Karpas-422 (cell line): Measurements from ENCODE around the gene USP12. TPM values are rescaled to one million over a fixed set of nuclear protein-coding genes. Genes with fewer than 3 reads are reported as not detected.

Experiments used
- DNase-seq: peaks from one replicate; pipeline ENCODE4 v3.0.0-alpha.2; 2015
- H2AFZ ChIP-seq: fragments of 200-600 bp; sonication (generic); 2 replicates; pipeline ENCODE4 v1.6.1; 2014; ENCODE audit warnings: antibody characterized with exemption, low read length, mixed read lengths
- H3K27ac ChIP-seq: fragments of 200-600 bp; sonication (generic); 2 replicates; pipeline ENCODE4 v1.5.1; 2014; ENCODE audit warnings: mild to moderate bottlenecking, low read length, moderate library complexity
- H3K27me3 ChIP-seq: fragments of 200-600 bp; sonication (generic); 2 replicates; pipeline ENCODE4 v1.6.1; 2014; ENCODE audit warnings: low read length, mixed read lengths
- H3K36me3 ChIP-seq: fragments of 200-600 bp; sonication (generic); 2 replicates; pipeline ENCODE4 v1.6.1; 2014; ENCODE audit warnings: low read length, mixed read lengths; ENCODE audit not compliant: insufficient read depth
- H3K4me1 ChIP-seq: fragments of 200-600 bp; sonication (generic); 2 replicates; pipeline ENCODE4 v1.6.1; 2014; ENCODE audit warnings: mild to moderate bottlenecking, low read length, mixed read lengths
- H3K4me2 ChIP-seq: fragments of 200-600 bp; sonication (generic); 2 replicates; pipeline ENCODE4 v1.6.1; 2014; ENCODE audit warnings: low read length, low read depth, mild to moderate bottlenecking; ENCODE audit not compliant: poor library complexity, severe bottlenecking
- H3K4me3 ChIP-seq: fragments of 200-600 bp; sonication (generic); 2 replicates; pipeline ENCODE4 v1.5.1; 2014; ENCODE audit warnings: mild to moderate bottlenecking, antibody characterized with exemption, low read length, mixed read lengths
- H3K79me2 ChIP-seq: fragments of 200-600 bp; sonication (generic); 2 replicates; pipeline ENCODE4 v1.6.1; 2014; ENCODE audit warnings: mild to moderate bottlenecking, low read length, mixed read lengths
- H3K9ac ChIP-seq: fragments of 200-600 bp; sonication (generic); 2 replicates; pipeline ENCODE4 v1.6.0; 2014; ENCODE audit warnings: low read length
- H3K9me2 ChIP-seq: fragments of 200-600 bp; sonication (generic), shearing (Covaris generic); replicated peaks from 2 replicates; pipeline ENCODE4 v1.6.0; 2014; ENCODE audit warnings: mild to moderate bottlenecking, low read length, moderate library complexity; ENCODE audit not compliant: insufficient read depth
- H3K9me3 ChIP-seq: fragments of 300-700, 200-600 bp; sonication (generic); 2 replicates; pipeline ENCODE4 v1.6.1; 2014; ENCODE audit warnings: low read length, mixed read lengths
- H4K20me1 ChIP-seq: fragments of 200-600 bp; sonication (generic); 2 replicates; pipeline ENCODE4 v1.6.1; 2014; ENCODE audit warnings: mild to moderate bottlenecking, antibody characterized with exemption, low read length, low read depth; ENCODE audit not compliant: insufficient read depth
- total RNA-seq: library from RNA; depleted of rRNA; stranded (reverse); fragments of >200 nt; shearing (Covaris generic); gene quantifications from 2 replicates; pipeline ENCODE4 v1.2.3, GENCODE V29; 2014; ENCODE audit warnings: low replicate concordance

Gene USP12
- total RNA-seq, 1 experiment from 2014 or later: 7.2 TPM

DNA sequence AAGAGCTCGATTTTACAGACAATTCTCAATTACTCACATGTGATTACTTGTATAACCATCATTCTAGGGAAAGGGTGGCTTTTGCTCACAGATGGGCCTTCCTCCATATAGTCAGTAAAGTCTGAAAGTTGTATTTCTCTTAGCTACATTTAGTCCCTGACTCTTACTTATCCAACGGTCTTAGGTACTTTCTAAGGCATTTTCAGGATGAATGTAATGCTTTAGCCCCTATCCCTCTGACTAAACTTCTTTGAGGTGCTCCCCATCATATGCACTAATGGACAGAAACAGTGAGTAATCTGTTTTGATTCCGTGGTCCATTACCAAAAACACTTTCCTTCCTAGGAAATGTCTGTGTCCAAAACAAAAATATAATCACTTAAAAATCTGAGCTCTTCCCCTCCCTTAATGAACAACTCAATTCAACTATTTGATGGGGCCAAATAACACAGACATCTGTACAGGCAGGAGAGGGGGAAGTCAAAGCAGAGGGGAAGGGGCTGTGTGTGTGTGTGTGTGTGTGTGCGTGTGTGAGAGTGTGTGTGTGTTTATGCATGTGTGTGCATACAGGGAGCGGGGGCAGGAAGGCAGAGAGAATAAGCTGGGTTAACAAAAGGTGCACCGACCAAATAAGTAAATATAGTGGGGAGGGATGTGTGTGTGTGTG lies 84.9 kb downstream of the USP12 start:
- no peak overlapping the region for H3K4me2 ChIP-seq
- no peaks in the 10 kb centered on the region for H3K9me2 ChIP-seq
- no peak overlapping the region for H3K4me3 ChIP-seq
- no peak overlapping the region for H3K9ac ChIP-seq
- no peaks in the 10 kb centered on the region for H3K27me3 ChIP-seq
- H3K36me3 ChIP-seq: no peaks in the 10 kb centered on the region
- DNase-seq: no peak
- no peak overlapping the region for H2AFZ ChIP-seq
- H3K4me1 ChIP-seq: no peaks in the 10 kb centered on the region
- no peaks in the 10 kb centered on the region for H4K20me1 ChIP-seq
- no peak overlapping the region for H3K27ac ChIP-seq
- no peaks in the 10 kb centered on the region for H3K9me3 ChIP-seq
- no peaks in the 10 kb centered on the region for H3K79me2 ChIP-seq

DNA sequence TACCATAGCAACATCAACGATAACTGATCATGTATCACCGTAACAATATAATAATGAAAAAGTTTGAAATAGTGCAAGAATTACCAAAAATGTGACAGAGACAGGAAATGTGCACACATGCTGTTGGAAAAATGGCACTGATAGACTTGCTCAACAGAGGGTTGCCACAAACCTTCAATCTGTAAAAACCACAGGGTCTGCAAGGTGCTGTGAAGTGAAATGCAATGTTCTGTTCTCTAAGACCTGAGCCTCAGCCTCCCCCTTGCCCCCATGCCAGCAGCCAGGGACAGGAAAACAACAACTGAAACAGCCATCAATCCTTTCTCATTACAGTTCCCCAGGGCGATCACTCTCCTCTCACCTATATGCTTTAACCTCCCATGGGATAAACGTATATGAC lies 88.4 kb downstream of the USP12 start:
- no peaks in the 10 kb centered on the region for H3K27me3 ChIP-seq
- no peak overlapping the region for H3K4me3 ChIP-seq
- DNase-seq: no peak
- H3K27ac ChIP-seq: no peak overlapping the region
- H2AFZ ChIP-seq: no peak overlapping the region
- H3K4me1 ChIP-seq: peaks cover 3% of the 10 kb centered on the region
- no peak overlapping the region for H3K9ac ChIP-seq
- no peaks in the 10 kb centered on the region for H3K36me3 ChIP-seq
- H3K79me2 ChIP-seq: no peaks in the 10 kb centered on the region
- H4K20me1 ChIP-seq: no peaks in the 10 kb centered on the region
- H3K9me2 ChIP-seq: no peaks in the 10 kb centered on the region
- no peak overlapping the region for H3K4me2 ChIP-seq
- H3K9me3 ChIP-seq: no peaks in the 10 kb centered on the region

DNA sequence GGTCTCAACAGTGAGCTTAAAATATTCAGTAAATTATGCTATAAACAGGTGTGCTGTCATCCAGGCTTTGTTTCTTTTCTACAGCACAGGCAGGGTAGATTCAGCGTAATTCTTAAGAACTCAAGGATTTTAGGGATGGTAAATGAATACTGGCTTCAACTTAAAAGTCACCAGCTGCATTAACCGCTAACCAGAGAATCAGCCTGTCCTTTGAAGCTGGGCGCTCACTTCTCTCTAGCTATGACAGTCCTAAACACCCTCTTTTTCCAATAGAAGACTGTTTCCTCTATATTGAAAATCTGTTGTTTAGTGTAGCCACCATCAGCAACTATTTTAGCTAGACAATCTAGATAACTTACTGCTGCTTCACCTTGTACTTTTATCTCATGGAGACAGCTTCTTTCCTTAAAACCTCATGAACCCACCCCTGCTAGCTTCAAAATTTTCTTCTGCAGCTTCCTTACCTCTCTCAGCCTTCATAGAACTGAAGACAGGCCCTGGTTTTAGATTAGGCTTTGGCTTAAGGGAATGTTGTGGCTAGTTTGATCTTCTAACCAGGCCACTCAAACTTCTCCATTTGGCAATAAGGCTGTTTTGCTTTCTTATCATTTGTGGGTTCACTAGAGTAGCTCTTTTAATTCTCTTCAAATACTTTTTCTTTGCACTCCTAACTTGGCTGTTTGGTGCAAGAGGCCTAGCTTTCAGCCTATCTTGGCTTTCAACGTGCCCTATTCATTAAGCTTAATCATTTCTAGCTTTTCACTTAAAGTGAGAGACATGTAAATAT lies 89.5 kb downstream of the USP12 start:
- Histone ChIP-seq H4K20me1 (no peaks in the 10 kb centered on the region), H2AFZ (no peak overlapping the region), H3K9ac (no peak overlapping the region), H3K27me3 (no peaks in the 10 kb centered on the region), H3K27ac (no peak overlapping the region), H3K4me1 (peaks cover 3% of the 10 kb centered on the region), H3K9me3 (no peaks in the 10 kb centered on the region), H3K36me3 (no peaks in the 10 kb centered on the region), H3K4me2 (no peak overlapping the region), H3K79me2 (no peaks in the 10 kb centered on the region), H3K9me2 (no peaks in the 10 kb centered on the region), H3K4me3 (no peak overlapping the region)
- DNase-seq: no peak

DNA sequence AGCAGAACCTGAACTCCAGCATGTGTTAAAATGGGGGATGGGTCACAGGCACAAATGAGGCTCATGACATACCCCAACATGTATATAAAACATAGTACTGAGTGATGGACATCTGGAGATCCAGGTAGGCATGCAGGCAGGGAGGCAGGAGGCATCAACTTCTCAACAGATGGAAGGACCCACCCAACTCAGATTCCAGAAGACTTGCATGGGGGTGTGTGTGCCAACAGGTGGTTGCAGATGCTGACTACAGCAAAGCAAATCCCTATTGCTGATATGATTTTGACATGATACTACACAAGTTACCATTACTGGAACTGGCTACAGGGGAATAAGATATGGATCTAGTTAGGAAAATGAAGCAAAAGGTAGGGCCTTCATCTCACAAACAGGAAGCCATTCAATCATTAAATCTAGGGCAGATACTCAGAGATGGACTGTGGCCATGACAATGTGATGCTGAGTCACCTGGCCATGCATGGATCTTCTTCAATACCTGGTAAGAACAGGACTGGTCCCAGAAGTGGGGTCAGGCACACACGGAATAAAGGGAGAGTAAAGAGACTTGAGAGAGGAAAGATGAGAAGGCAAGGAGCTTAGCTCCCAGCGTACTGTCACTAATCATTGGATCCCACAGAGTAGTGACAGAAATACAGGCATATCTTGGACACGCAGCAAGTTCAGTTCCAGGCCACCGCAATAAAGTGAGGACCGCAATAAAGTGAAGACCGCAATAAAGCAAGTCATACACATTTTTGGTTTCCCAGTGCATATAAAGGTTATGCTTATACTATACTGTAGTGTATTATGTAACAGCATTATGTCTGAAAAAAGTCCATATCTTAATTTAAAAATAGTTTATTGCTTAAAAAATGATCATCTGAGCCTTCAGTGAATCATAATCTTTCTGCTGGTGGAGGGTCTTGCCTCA lies 91.3 kb downstream of the USP12 start:
- no peaks in the 10 kb centered on the region for H3K9me2 ChIP-seq
- no peak overlapping the region for H3K9ac ChIP-seq
- peaks cover 3% of the 10 kb centered on the region for H3K4me1 ChIP-seq
- H3K4me3 ChIP-seq: no peak overlapping the region
- no peaks in the 10 kb centered on the region for H3K36me3 ChIP-seq
- no peaks in the 10 kb centered on the region for H4K20me1 ChIP-seq
- no peak overlapping the region for H3K4me2 ChIP-seq
- no peaks in the 10 kb centered on the region for H3K9me3 ChIP-seq
- DNase-seq: peak; percentile 16
- no peaks in the 10 kb centered on the region for H3K27me3 ChIP-seq
- H2AFZ ChIP-seq: no peak overlapping the region
- no peaks in the 10 kb centered on the region for H3K79me2 ChIP-seq
- no peak overlapping the region for H3K27ac ChIP-seq

- H3K27me3 ChIP-seq: no peaks in the 10 kb centered on the region
- no peaks in the 10 kb centered on the region for H3K9me3 ChIP-seq
- no peaks in the 10 kb centered on the region for H3K9me2 ChIP-seq
- no peak overlapping the region for H3K9ac ChIP-seq
- H3K4me3 ChIP-seq: no peak overlapping the region
- no peak overlapping the region for H2AFZ ChIP-seq
- no peak overlapping the region for H3K27ac ChIP-seq
- H3K79me2 ChIP-seq: no peaks in the 10 kb centered on the region
- H3K4me1 ChIP-seq: peaks cover 3% of the 10 kb centered on the region
- no peaks in the 10 kb centered on the region for H4K20me1 ChIP-seq
- no peak overlapping the region for H3K4me2 ChIP-seq
- H3K36me3 ChIP-seq: no peaks in the 10 kb centered on the region
- DNase-seq: no peak
These were observed 92.1 kb downstream of the USP12 start for GRCh38 chr13:27079421-27079958.

DNA sequence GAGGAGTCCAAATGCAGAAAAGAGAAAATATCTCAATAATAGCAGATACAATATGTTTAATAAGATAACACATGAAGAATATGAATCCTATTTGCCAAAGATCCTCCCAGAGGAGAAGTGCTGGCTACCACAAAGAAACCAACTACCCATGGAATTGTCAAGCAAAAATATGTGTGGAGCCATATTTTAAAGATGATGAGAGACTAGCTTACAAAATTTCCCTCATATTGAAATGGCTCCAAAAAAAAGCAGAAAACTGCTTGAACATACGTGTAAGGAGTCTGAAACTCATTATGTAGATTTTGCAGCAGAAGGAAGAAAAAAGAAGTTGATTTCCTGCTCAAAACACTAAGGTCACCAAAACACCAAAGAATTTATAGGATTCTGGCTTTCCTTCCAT lies 94.2 kb downstream of the USP12 start:
- H3K9me2 ChIP-seq: no peaks in the 10 kb centered on the region
- H2AFZ ChIP-seq: no peak overlapping the region
- H4K20me1 ChIP-seq: no peaks in the 10 kb centered on the region
- H3K27me3 ChIP-seq: no peaks in the 10 kb centered on the region
- H3K4me2 ChIP-seq: no peak overlapping the region
- no peak for DNase-seq
- no peak overlapping the region for H3K27ac ChIP-seq
- no peak overlapping the region for H3K4me3 ChIP-seq
- peaks cover 3% of the 10 kb centered on the region for H3K4me1 ChIP-seq
- no peaks in the 10 kb centered on the region for H3K36me3 ChIP-seq
- no peak overlapping the region for H3K9ac ChIP-seq
- H3K79me2 ChIP-seq: no peaks in the 10 kb centered on the region
- no peaks in the 10 kb centered on the region for H3K9me3 ChIP-seq

GRCh38 chr13:27076421-27076820 lies 95.2 kb downstream of the USP12 start:
- Histone ChIP-seq H3K36me3 (no peaks in the 10 kb centered on the region), H3K4me1 (peaks cover 3% of the 10 kb centered on the region), H2AFZ (no peak overlapping the region), H3K4me3 (no peak overlapping the region), H3K4me2 (no peak overlapping the region), H3K79me2 (no peaks in the 10 kb centered on the region), H3K27me3 (no peaks in the 10 kb centered on the region), H3K27ac (no peak overlapping the region), H3K9ac (no peak overlapping the region), H3K9me2 (no peaks in the 10 kb centered on the region), H4K20me1 (no peaks in the 10 kb centered on the region), H3K9me3 (no peaks in the 10 kb centered on the region)
- DNase-seq: no peak

DNA sequence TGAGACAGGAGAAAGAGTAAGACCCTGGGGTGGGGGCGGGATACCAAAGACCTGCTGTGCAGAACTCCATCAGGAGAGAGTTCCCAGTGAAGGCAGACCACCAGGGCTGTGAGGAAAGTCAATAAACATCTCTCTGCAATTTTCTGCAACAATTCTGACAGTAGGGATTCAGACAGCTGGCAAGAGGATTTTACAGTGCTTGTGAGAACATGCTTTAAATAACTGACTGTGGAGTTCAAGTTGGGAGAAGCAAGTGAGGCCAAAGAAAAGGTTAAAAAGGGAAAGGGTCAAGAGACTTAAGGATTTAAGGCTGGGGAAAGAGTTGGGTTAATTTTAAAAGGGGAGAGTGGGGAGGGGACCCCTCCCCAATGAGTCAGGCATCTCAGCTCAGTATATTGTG lies 98.4 kb downstream of the USP12 start:
- no peak overlapping the region for H2AFZ ChIP-seq
- no peaks in the 10 kb centered on the region for H3K27me3 ChIP-seq
- H3K79me2 ChIP-seq: no peaks in the 10 kb centered on the region
- no peaks in the 10 kb centered on the region for H3K36me3 ChIP-seq
- H3K9ac ChIP-seq: no peak overlapping the region
- H3K4me2 ChIP-seq: no peak overlapping the region
- no peaks in the 10 kb centered on the region for H3K9me2 ChIP-seq
- no peak overlapping the region for H3K27ac ChIP-seq
- no peaks in the 10 kb centered on the region for H3K9me3 ChIP-seq
- DNase-seq: no peak
- no peak overlapping the region for H3K4me3 ChIP-seq
- peaks cover under 1% of the 10 kb centered on the region for H3K4me1 ChIP-seq
- no peaks in the 10 kb centered on the region for H4K20me1 ChIP-seq
